Left forelimb (tissue), 1 donor: ENCODE data around the gene EPS8L3.

Experiments used
- DNase-seq: peaks from one replicate; pipeline ENCODE4 v3.0.0-alpha.2; 2018; ENCODE audit warnings: low spot score

Gene EPS8L3

GRCh38 chr1:109739738-109740614, 23.7 kb downstream of the EPS8L3 start:
- DNase-seq = peak; percentile 92

GRCh38 chr1:109733236-109733870, 30.4 kb downstream of the EPS8L3 start:
- DNase-seq = no peak

GRCh38 chr1:109732390-109732881, 31.3 kb downstream of the EPS8L3 start:
- DNase-seq = no peak

GRCh38 chr1:109730666-109731065, 33.1 kb downstream of the EPS8L3 start:
- no peak for DNase-seq

- DNase-seq = no peak
Observed at GRCh38 chr1:109728870-109729269, 34.9 kb downstream of the EPS8L3 start.

- no peak for DNase-seq
Observed at GRCh38 chr1:109726728-109727373, 36.9 kb downstream of the EPS8L3 start.

- no peak for DNase-seq
Observed at GRCh38 chr1:109726007-109726406, 37.7 kb downstream of the EPS8L3 start.

GRCh38 chr1:109725510-109725909, 38.2 kb downstream of the EPS8L3 start:
- no peak for DNase-seq

- no peak for DNase-seq
Observed at GRCh38 chr1:109724933-109725332, 38.8 kb downstream of the EPS8L3 start.

GRCh38 chr1:109722908-109723691, 40.6 kb downstream of the EPS8L3 start:
- no peak for DNase-seq

- DNase-seq = no peak
Observed at GRCh38 chr1:109721971-109722370, 41.8 kb downstream of the EPS8L3 start.

- DNase-seq = no peak
Observed at GRCh38 chr1:109721042-109721441, 42.7 kb downstream of the EPS8L3 start.

GRCh38 chr1:109719337-109719837, 44.3 kb downstream of the EPS8L3 start:
- no peak for DNase-seq

GRCh38 chr1:109718495-109718894, 45.2 kb downstream of the EPS8L3 start:
- DNase-seq = no peak

- DNase-seq = no peak
Observed at GRCh38 chr1:109717729-109718128, 46.0 kb downstream of the EPS8L3 start.

- no peak for DNase-seq
Observed at GRCh38 chr1:109716570-109717090, 47.1 kb downstream of the EPS8L3 start.

- DNase-seq = no peak
Observed at GRCh38 chr1:109716121-109716520, 47.6 kb downstream of the EPS8L3 start.

- DNase-seq = no peak
Observed at GRCh38 chr1:109714661-109715372, 48.9 kb downstream of the EPS8L3 start.

GRCh38 chr1:109713636-109714035, 50.1 kb downstream of the EPS8L3 start:
- no peak for DNase-seq

GRCh38 chr1:109712321-109712864, 51.3 kb downstream of the EPS8L3 start:
- no peak for DNase-seq
